WTC11 (cell line): ENCODE measurements around the gene ARRDC1. TPM values are rescaled to one million over a fixed set of nuclear protein-coding genes. Genes with fewer than 3 reads are reported as not detected.

Experiments used
- ATAC-seq: fragments of 200-7000 bp; cut with Tn5 transposase; 2 replicates; pipeline ENCODE4 v1.10.0; 2021; ENCODE audit warnings: mild to moderate bottlenecking, moderate library complexity
- CTCF ChIA-PET: fragments of 300-600 bp; sonication (Branson Sonifier 250); formaldehyde crosslinking; loops from one replicate; lab custom pipeline; 2021; ENCODE audit warnings: antibody characterized with exemption; lab: Charles Lee
- POLR2A ChIA-PET: fragments of 350-600 bp; sonication (Branson Sonifier 250); formaldehyde crosslinking; loops from one replicate; lab custom pipeline; 2021; ENCODE audit warnings: antibody characterized with exemption; lab: Charles Lee
- DNase-seq: peaks from one replicate; pipeline ENCODE4 v3.0.0; 2021; ENCODE audit warnings: low spot score
- H3K27ac Mint-ChIP-seq: 2 replicates; pipeline ENCODE4 v1.8.0; 2021; ENCODE audit warnings: mixed read lengths
- H3K27me3 Mint-ChIP-seq: 2 replicates; pipeline ENCODE4 v1.8.0; 2021; ENCODE audit warnings: low read depth, mild to moderate bottlenecking, moderate library complexity, mixed read lengths
- H3K36me3 Mint-ChIP-seq: 2 replicates; pipeline ENCODE4 v1.8.0; 2021; ENCODE audit warnings: mixed read lengths
- H3K4me1 Mint-ChIP-seq: 2 replicates; pipeline ENCODE4 v1.8.0; 2022; ENCODE audit warnings: mixed read lengths
- H3K4me3 Mint-ChIP-seq: 2 replicates; pipeline ENCODE4 v1.8.0; 2021; ENCODE audit warnings: mild to moderate bottlenecking, moderate library complexity, mixed read lengths
- H3K9me3 Mint-ChIP-seq: 2 replicates; pipeline ENCODE4 v1.8.0; 2021; ENCODE audit warnings: mixed read lengths
- MXD4 ChIP-seq: fragments of 250-450 bp; sonication (Bioruptor Pico); IDR thresholded peaks from 2 replicates; pipeline ENCODE4 v1.8.0; 2021; ENCODE audit warnings: mild to moderate bottlenecking, moderate library complexity, borderline replicate concordance
- NFYB ChIP-seq: sonication (generic); formaldehyde crosslinking; conservative IDR thresholded peaks from 2 replicates; pipeline ENCODE4 v1.8.0; 2022; ENCODE audit warnings: low read depth, missing genetic modification reagents
- SP1 ChIP-seq: sonication (generic); formaldehyde crosslinking; conservative IDR thresholded peaks from 2 replicates; pipeline ENCODE4 v1.8.1; 2022; ENCODE audit warnings: missing genetic modification reagents
- ZNF138 ChIP-seq: sonication (generic); formaldehyde crosslinking; conservative IDR thresholded peaks from 2 replicates; pipeline ENCODE4 v1.8.1; 2022; ENCODE audit warnings: mild to moderate bottlenecking, moderate library complexity, missing genetic modification reagents
- total RNA-seq: library from RNA; stranded (reverse); gene quantifications from 3 replicates; pipeline ENCODE4 v1.2.3, GENCODE V29; 2021
- TF ChIP-seq, protein P1 (sequence below): sonication (generic); formaldehyde crosslinking; IDR thresholded peaks from 2 replicates; pipeline ENCODE4 v1.8.1; 2023; ENCODE audit warnings: mild to moderate bottlenecking, missing genetic modification reagents
- TF ChIP-seq, protein P2 (sequence below): sonication (generic); formaldehyde crosslinking; conservative IDR thresholded peaks from 2 replicates; pipeline ENCODE4 v1.8.1; 2022; ENCODE audit warnings: mild to moderate bottlenecking, missing genetic modification reagents
- TF ChIP-seq, protein P3 (sequence below): fragments of 250-450 bp; sonication (Bioruptor Pico); IDR thresholded peaks from 2 replicates; pipeline ENCODE4 v1.8.0; 2021; ENCODE audit warnings: mild to moderate bottlenecking
- TF ChIP-seq, protein P4 (sequence below): sonication (generic); formaldehyde crosslinking; IDR thresholded peaks from 2 replicates; pipeline ENCODE4 v1.8.0; 2023; ENCODE audit warnings: mild to moderate bottlenecking, missing genetic modification reagents
- TF ChIP-seq, protein P5 (sequence below): sonication (generic); formaldehyde crosslinking; conservative IDR thresholded peaks from 2 replicates; pipeline ENCODE4 v1.8.1; 2023; ENCODE audit warnings: mild to moderate bottlenecking, low read depth, missing genetic modification reagents, moderate library complexity
- TF ChIP-seq, protein P6 (sequence below): fragments of 200-600 bp; IDR thresholded peaks from 2 replicates; pipeline ENCODE4 v1.8.0; 2022; ENCODE audit warnings: antibody characterized with exemption
- TF ChIP-seq, protein P7 (sequence below): sonication (generic); formaldehyde crosslinking; IDR thresholded peaks from 2 replicates; pipeline ENCODE4 v1.8.0; 2023; ENCODE audit warnings: missing genetic modification reagents, mild to moderate bottlenecking, borderline replicate concordance

ARRDC1 gene
- total RNA-seq, 1 experiment from 2014 or later: 41.3 TPM

DNA sequence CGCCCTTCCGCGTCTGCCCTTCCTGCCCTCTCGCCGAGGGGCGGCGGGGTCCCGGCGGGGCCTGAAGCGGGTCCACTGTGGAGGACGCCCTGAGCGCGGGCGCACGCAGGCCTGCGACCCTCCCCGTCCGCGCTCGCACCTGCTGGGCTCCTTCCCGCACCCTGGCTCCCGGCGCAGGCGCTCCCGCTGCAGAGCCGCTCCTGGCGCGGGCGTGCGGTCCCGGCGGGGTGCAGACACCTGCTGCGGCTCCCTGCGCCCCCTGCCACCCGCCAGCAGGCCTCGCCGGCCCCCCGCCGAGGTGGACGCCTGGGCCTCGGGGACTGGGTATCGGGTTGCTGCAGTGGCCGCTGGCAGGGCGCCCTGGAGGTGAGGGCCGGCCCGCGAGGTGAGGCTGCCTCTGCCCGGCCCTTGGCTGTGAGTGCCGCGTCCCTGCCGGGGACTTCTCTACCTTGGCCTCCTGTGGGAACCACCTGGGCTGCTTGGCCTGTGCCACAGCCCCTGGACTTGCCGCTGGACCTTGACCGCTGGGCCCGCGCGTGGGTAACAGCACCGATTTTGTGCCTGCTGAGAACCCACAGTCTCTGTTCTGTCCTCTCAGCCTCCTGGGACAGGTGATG lies 627 bp downstream of the ARRDC1 start (continued):
- TF ChIP-seq, protein P1, sequence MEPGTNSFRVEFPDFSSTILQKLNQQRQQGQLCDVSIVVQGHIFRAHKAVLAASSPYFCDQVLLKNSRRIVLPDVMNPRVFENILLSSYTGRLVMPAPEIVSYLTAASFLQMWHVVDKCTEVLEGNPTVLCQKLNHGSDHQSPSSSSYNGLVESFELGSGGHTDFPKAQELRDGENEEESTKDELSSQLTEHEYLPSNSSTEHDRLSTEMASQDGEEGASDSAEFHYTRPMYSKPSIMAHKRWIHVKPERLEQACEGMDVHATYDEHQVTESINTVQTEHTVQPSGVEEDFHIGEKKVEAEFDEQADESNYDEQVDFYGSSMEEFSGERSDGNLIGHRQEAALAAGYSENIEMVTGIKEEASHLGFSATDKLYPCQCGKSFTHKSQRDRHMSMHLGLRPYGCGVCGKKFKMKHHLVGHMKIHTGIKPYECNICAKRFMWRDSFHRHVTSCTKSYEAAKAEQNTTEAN (CRISPR knock-in tag): no peak
- TF ChIP-seq, protein P2, sequence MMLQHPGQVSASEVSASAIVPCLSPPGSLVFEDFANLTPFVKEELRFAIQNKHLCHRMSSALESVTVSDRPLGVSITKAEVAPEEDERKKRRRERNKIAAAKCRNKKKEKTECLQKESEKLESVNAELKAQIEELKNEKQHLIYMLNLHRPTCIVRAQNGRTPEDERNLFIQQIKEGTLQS (CRISPR knock-in tag): no peak
- TF ChIP-seq, protein P3, sequence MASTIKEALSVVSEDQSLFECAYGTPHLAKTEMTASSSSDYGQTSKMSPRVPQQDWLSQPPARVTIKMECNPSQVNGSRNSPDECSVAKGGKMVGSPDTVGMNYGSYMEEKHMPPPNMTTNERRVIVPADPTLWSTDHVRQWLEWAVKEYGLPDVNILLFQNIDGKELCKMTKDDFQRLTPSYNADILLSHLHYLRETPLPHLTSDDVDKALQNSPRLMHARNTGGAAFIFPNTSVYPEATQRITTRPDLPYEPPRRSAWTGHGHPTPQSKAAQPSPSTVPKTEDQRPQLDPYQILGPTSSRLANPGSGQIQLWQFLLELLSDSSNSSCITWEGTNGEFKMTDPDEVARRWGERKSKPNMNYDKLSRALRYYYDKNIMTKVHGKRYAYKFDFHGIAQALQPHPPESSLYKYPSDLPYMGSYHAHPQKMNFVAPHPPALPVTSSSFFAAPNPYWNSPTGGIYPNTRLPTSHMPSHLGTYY (CRISPR knock-in tag): no peak
- TF ChIP-seq NFYB (CRISPR knock-in tag) (no peak), SP1 (CRISPR knock-in tag) (peak; percentile 11; the same call in 1 of the 2 replicates), MXD4 (no peak), ZNF138 (CRISPR knock-in tag) (no peak)
- TF ChIP-seq, protein P4, sequence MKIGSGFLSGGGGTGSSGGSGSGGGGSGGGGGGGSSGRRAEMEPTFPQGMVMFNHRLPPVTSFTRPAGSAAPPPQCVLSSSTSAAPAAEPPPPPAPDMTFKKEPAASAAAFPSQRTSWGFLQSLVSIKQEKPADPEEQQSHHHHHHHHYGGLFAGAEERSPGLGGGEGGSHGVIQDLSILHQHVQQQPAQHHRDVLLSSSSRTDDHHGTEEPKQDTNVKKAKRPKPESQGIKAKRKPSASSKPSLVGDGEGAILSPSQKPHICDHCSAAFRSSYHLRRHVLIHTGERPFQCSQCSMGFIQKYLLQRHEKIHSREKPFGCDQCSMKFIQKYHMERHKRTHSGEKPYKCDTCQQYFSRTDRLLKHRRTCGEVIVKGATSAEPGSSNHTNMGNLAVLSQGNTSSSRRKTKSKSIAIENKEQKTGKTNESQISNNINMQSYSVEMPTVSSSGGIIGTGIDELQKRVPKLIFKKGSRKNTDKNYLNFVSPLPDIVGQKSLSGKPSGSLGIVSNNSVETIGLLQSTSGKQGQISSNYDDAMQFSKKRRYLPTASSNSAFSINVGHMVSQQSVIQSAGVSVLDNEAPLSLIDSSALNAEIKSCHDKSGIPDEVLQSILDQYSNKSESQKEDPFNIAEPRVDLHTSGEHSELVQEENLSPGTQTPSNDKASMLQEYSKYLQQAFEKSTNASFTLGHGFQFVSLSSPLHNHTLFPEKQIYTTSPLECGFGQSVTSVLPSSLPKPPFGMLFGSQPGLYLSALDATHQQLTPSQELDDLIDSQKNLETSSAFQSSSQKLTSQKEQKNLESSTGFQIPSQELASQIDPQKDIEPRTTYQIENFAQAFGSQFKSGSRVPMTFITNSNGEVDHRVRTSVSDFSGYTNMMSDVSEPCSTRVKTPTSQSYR (CRISPR knock-in tag): no peak
- TF ChIP-seq, protein P5, sequence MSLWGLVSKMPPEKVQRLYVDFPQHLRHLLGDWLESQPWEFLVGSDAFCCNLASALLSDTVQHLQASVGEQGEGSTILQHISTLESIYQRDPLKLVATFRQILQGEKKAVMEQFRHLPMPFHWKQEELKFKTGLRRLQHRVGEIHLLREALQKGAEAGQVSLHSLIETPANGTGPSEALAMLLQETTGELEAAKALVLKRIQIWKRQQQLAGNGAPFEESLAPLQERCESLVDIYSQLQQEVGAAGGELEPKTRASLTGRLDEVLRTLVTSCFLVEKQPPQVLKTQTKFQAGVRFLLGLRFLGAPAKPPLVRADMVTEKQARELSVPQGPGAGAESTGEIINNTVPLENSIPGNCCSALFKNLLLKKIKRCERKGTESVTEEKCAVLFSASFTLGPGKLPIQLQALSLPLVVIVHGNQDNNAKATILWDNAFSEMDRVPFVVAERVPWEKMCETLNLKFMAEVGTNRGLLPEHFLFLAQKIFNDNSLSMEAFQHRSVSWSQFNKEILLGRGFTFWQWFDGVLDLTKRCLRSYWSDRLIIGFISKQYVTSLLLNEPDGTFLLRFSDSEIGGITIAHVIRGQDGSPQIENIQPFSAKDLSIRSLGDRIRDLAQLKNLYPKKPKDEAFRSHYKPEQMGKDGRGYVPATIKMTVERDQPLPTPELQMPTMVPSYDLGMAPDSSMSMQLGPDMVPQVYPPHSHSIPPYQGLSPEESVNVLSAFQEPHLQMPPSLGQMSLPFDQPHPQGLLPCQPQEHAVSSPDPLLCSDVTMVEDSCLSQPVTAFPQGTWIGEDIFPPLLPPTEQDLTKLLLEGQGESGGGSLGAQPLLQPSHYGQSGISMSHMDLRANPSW (CRISPR knock-in tag): 0 out of 2 replicates have a peak, but pooled peaks have one; percentile 66

DNA sequence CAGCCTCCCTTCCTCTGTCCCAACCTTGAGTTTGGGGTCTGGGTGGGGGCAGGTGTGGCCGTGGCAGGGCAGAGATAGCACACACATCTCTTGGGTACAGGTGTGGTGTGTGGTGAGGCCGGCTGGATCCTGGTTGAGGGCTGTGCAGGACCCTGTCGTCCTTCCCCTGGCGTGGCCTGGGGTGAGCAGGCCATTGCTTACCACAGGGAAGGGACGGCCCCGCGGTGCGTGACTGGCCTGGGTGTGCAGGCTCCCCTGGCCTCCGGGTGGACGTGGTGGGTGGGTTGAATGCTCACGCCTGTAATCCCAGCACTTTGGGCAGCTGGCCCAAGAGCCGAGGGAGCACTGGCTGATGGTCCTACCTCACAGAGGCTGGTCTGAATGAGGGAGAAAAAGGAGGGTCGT lies 1.2 kb downstream of the ARRDC1 start:
- CTCF ChIA-PET: interaction anchor here (1.2 kb wide), 1 partner anchor 25 kb away, joined by 3 read pairs; no protein-coding TSS in a partner anchor
- POLR2A ChIA-PET: no interaction called here
- Mint-ChIP-seq H3K4me3 (peak overlapping the region; percentile 72), H3K4me1 (peaks cover 23% of the 10 kb centered on the region), H3K9me3 (no peaks in the 10 kb centered on the region), H3K27ac (no peak overlapping the region), H3K36me3 (no peaks in the 10 kb centered on the region), H3K27me3 (peaks cover 24% of the 10 kb centered on the region)
- ATAC-seq: no peak
- TF ChIP-seq, protein P6, sequence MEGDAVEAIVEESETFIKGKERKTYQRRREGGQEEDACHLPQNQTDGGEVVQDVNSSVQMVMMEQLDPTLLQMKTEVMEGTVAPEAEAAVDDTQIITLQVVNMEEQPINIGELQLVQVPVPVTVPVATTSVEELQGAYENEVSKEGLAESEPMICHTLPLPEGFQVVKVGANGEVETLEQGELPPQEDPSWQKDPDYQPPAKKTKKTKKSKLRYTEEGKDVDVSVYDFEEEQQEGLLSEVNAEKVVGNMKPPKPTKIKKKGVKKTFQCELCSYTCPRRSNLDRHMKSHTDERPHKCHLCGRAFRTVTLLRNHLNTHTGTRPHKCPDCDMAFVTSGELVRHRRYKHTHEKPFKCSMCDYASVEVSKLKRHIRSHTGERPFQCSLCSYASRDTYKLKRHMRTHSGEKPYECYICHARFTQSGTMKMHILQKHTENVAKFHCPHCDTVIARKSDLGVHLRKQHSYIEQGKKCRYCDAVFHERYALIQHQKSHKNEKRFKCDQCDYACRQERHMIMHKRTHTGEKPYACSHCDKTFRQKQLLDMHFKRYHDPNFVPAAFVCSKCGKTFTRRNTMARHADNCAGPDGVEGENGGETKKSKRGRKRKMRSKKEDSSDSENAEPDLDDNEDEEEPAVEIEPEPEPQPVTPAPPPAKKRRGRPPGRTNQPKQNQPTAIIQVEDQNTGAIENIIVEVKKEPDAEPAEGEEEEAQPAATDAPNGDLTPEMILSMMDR: no peak
- TF ChIP-seq, protein P7, sequence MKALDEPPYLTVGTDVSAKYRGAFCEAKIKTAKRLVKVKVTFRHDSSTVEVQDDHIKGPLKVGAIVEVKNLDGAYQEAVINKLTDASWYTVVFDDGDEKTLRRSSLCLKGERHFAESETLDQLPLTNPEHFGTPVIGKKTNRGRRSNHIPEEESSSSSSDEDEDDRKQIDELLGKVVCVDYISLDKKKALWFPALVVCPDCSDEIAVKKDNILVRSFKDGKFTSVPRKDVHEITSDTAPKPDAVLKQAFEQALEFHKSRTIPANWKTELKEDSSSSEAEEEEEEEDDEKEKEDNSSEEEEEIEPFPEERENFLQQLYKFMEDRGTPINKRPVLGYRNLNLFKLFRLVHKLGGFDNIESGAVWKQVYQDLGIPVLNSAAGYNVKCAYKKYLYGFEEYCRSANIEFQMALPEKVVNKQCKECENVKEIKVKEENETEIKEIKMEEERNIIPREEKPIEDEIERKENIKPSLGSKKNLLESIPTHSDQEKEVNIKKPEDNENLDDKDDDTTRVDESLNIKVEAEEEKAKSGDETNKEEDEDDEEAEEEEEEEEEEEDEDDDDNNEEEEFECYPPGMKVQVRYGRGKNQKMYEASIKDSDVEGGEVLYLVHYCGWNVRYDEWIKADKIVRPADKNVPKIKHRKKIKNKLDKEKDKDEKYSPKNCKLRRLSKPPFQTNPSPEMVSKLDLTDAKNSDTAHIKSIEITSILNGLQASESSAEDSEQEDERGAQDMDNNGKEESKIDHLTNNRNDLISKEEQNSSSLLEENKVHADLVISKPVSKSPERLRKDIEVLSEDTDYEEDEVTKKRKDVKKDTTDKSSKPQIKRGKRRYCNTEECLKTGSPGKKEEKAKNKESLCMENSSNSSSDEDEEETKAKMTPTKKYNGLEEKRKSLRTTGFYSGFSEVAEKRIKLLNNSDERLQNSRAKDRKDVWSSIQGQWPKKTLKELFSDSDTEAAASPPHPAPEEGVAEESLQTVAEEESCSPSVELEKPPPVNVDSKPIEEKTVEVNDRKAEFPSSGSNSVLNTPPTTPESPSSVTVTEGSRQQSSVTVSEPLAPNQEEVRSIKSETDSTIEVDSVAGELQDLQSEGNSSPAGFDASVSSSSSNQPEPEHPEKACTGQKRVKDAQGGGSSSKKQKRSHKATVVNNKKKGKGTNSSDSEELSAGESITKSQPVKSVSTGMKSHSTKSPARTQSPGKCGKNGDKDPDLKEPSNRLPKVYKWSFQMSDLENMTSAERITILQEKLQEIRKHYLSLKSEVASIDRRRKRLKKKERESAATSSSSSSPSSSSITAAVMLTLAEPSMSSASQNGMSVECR: 0 out of 2 replicates have a peak, but pooled peaks have one; percentile 2
- DNase-seq: no peak
